ENCODE data around the gene NFASC. TPM values are rescaled to one million over a fixed set of nuclear protein-coding genes. Genes with fewer than 3 reads are reported as not detected.

The NFASC gene
- total RNA-seq, 2 donors from 2014 or later, result 4.4 to 7.6 TPM

GRCh38 chr1:204992998-204993314 lies 122.3 kb downstream of the NFASC start:
- no peak overlapping the region for H3K27ac ChIP-seq
- 81 to 91% methylated on average over 10 of the region's 10 CpGs for WGBS, 2 donors
- intact Hi-C loops (cut with DNase I), result loop anchor here (5.0 kb wide), 1 partner anchor 64 kb away; no protein-coding TSS in a partner anchor

DNA sequence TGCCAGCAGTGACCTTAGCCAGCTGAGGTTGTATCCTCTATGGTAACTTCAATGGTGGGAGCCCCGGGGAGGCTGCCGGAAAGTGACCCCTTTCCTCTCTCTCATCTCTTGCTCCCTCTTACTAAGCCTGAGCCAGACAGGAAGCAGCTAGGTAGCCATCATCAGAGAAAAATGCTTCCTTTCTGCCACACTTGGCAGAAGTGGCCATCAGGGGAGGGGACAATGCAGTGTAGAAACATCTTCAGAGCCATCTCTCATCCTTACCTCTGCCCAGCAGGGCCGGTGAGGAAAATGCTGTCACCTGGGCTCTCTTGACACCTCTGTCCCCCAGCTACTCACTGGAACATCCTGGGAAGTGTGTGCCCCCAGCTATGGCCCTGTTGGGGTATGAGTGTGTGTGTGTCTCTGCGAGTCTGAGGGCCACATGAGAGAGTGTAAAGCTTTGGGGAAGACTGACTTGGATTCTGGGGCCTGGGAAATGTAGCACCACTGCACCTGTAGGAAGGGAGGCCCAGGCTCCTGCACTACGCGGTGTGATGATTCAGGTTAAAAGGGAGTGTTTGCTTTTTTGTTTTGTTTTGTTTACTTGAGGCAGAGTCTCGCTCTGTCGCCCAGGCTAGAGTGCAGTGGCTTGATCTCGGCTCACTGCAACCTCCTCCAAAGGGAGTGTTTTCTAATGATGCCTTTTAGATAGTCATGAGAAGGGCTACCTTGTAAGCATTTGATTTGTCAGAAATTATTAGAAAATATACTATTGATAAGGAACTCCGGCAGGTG lies 123.6 kb downstream of the NFASC start:
- Histone ChIP-seq H3K4me3 (no peak overlapping the region), H3K9me3 (no peaks in the 10 kb centered on the region), H3K27ac (no peak overlapping the region), H3K27me3 (no peaks in the 10 kb centered on the region), H3K36me3 (replicated peaks in 1 of 2; ENCODE audit: insufficient read depth in 1 of 2, low read depth in 2 of 2) (no peaks in the 10 kb centered on the region), H3K4me1 (peaks cover 5% of the 10 kb centered on the region)
- DNase-seq (no peak), ATAC-seq (no peak)
- whole genome bisulfite sequencing, 2 donors, result 86 to 87% methylated on average over 9 to 10 of the region's 10 CpGs
- TF ChIP-seq, protein P1, sequence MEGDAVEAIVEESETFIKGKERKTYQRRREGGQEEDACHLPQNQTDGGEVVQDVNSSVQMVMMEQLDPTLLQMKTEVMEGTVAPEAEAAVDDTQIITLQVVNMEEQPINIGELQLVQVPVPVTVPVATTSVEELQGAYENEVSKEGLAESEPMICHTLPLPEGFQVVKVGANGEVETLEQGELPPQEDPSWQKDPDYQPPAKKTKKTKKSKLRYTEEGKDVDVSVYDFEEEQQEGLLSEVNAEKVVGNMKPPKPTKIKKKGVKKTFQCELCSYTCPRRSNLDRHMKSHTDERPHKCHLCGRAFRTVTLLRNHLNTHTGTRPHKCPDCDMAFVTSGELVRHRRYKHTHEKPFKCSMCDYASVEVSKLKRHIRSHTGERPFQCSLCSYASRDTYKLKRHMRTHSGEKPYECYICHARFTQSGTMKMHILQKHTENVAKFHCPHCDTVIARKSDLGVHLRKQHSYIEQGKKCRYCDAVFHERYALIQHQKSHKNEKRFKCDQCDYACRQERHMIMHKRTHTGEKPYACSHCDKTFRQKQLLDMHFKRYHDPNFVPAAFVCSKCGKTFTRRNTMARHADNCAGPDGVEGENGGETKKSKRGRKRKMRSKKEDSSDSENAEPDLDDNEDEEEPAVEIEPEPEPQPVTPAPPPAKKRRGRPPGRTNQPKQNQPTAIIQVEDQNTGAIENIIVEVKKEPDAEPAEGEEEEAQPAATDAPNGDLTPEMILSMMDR (IDR thresholded peaks at IDR 0.05), result no peak
- TF ChIP-seq POLR2A (IDR thresholded peaks at IDR 0.05), result no peak
- intact Hi-C loops (cut with DNase I), result loop anchor here (5.0 kb wide), 1 partner anchor 63 kb away; no protein-coding TSS in a partner anchor

More at GRCh38 chr1:204992998-204993314, 122.3 kb downstream of the NFASC start:
- Histone ChIP-seq H3K4me3 (no peak overlapping the region), H3K36me3 (replicated peaks in 1 of 2; ENCODE audit: insufficient read depth in 1 of 2, low read depth in 2 of 2) (no peaks in the 10 kb centered on the region), H3K4me1 (peaks cover 5% of the 10 kb centered on the region), H3K9me3 (no peaks in the 10 kb centered on the region), H3K27me3 (no peaks in the 10 kb centered on the region)
- ATAC-seq (no peak), DNase-seq (peak in 1 of 4 donors; percentile 15)
- TF ChIP-seq, protein P1 (IDR thresholded peaks at IDR 0.05), result no peak
- TF ChIP-seq POLR2A (IDR thresholded peaks at IDR 0.05), result no peak

DNA sequence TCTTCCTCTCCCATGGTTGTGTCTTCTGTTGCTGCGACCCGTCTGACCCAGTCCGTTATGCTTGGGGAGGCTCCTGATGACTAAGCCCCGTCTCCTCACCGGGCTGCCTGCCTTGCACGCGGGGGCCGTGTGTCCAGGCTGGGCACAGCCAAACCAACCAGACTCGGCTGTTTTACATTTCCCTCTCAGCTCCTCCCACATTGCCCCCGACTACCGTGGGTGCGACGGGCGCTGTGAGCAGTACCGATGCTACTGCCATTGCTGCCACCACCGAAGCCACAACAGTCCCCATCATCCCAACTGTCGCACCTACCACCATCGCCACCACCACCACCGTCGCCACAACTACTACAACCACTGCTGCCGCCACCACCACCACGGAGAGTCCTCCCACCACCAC lies 126.3 kb downstream of the NFASC start:
- intact Hi-C loops (cut with DNase I), result no loop called here
- Histone ChIP-seq H3K36me3 (replicated peaks in 1 of 2; ENCODE audit: insufficient read depth in 1 of 2, low read depth in 2 of 2) (no peaks in the 10 kb centered on the region), H3K27ac (peak overlapping the region in 1 of 4 donors; percentile 23), H3K4me3 (no peak overlapping the region), H3K9me3 (no peaks in the 10 kb centered on the region), H3K4me1 (no peaks in the 10 kb centered on the region), H3K27me3 (no peaks in the 10 kb centered on the region)
- WGBS, 2 donors, result 91 to 92% methylated on average over 20 to 22 of the region's 22 CpGs
- DNase-seq, result no peak
- ATAC-seq, result no peak
- TF ChIP-seq POLR2A (IDR thresholded peaks at IDR 0.05), result no peak
- TF ChIP-seq, protein P1 (IDR thresholded peaks at IDR 0.05), result no peak

GRCh38 chr1:204997591-204998355 lies 127.1 kb downstream of the NFASC start:
- Histone ChIP-seq H3K4me3 (no peak overlapping the region), H3K27ac (peak overlapping the region in 1 of 4 donors; percentile 24), H3K4me1 (no peaks in the 10 kb centered on the region), H3K36me3 (replicated peaks in 1 of 2; ENCODE audit: insufficient read depth in 1 of 2, low read depth in 2 of 2) (no peaks in the 10 kb centered on the region), H3K27me3 (no peaks in the 10 kb centered on the region), H3K9me3 (no peaks in the 10 kb centered on the region)
- DNase-seq (peak in 1 of 4 donors; percentile 8), ATAC-seq (no peak)
- WGBS, 2 donors, result 70 to 78% methylated on average over 11 to 16 of the region's 16 CpGs
- intact Hi-C loops (cut with DNase I), result no loop called here
- no peak for TF ChIP-seq POLR2A (IDR thresholded peaks at IDR 0.05)
- TF ChIP-seq, protein P1 (IDR thresholded peaks at IDR 0.05), result no peak
